Thymus (tissue), 11 donors: ENCODE measurements around the gene BARHL1. TPM values are rescaled to one million over a fixed set of nuclear protein-coding genes. Genes with fewer than 3 reads are reported as not detected.

Source experiments
- DNase-seq, 9 donors: peaks; one replicate each; pipeline ENCODE4 v3.0.0-alpha.2; 2013; ENCODE audit warnings: low spot score in 9 of 9, low read depth in 6 of 9, missing footprints in 1 of 9
- H3K27ac ChIP-seq, 2 donors: one replicate each; pipeline ENCODE4 v1.5.1; 2013; ENCODE audit warnings: control low read depth in 1 of 2, low read depth in 1 of 2, low read length in 1 of 2, mild to moderate bottlenecking in 1 of 2, moderate library complexity in 1 of 2
- H3K27me3 ChIP-seq, 2 donors: one replicate each; pipeline ENCODE4 v1.5.1; 2013; ENCODE audit warnings: low read length in 1 of 2; ENCODE audit not compliant: control insufficient read depth in 2 of 2, insufficient read depth in 1 of 2
- H3K36me3 ChIP-seq, 2 donors: one replicate each; pipeline ENCODE4 v1.5.1; 2013; ENCODE audit warnings: low read length in 1 of 2, mild to moderate bottlenecking in 1 of 2, moderate library complexity in 1 of 2; ENCODE audit not compliant: control insufficient read depth in 2 of 2, insufficient read depth in 2 of 2
- H3K4me1 ChIP-seq, 2 donors: one replicate each; pipeline ENCODE4 v1.5.1; 2013; ENCODE audit warnings: low read length in 2 of 2; ENCODE audit not compliant: control insufficient read depth in 2 of 2, insufficient read depth in 2 of 2
- H3K4me3 ChIP-seq, 2 donors: one replicate each; pipeline ENCODE4 v1.5.1; 2013; ENCODE audit warnings: low read length in 2 of 2, control low read depth in 1 of 2, mild to moderate bottlenecking in 1 of 2
- H3K9me3 ChIP-seq, 2 donors: one replicate each; pipeline ENCODE4 v1.5.1; 2013; ENCODE audit warnings: low read length in 1 of 2, mild to moderate bottlenecking in 1 of 2; ENCODE audit not compliant: control insufficient read depth in 2 of 2, insufficient read depth in 1 of 2
- WGBS: extraction: QIAGEN DNeasy Blood & Tissue Kit; methylation state at CpG from one replicate; pipeline ENCODE4 v1.1.7; 2013; 5-methylcytosine and 5-hydroxymethylcytosine counted together
- polyA plus RNA-seq: library from polyadenylated mRNA; stranded (reverse); fragments of 200-250 nt; gene quantifications from one replicate; pipeline ENCODE4 v1.2.3, GENCODE V29; 2013
- total RNA-seq: library from RNA; stranded (reverse); fragments of 120-200 nt; gene quantifications from one replicate; pipeline ENCODE4 v1.2.4, GENCODE V29; 2013
- donor health status: healthy.

The BARHL1 gene
- total and polyA plus RNA-seq, 2 donors: 0.11 TPM; not detected in 1

DNA sequence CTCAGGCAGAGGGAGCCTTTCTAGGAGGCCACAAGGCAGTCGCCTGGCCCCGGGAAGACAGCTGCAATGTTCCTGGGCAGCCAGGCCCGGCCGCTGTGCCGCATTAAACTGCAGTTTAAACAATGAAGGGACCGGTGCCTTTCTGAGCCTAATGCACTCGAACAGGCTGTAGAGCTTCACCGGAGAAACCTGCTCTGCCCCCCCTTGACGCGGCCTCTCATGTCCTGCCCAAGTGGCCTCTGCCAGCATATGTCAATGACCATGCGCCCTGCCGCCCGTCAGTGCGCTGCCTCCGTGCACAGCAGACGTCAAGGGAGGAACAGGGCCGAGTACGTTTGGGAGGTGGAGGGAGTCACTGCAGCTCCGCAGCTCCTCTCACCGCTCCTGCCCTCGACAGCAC lies 38.4 kb upstream of the BARHL1 start:
- Histone ChIP-seq H3K27me3 (peaks cover 0 to 53% of the 10 kb centered on the region in 2 donors), H3K4me1 (peaks cover 0 to 10% of the 10 kb centered on the region in 2 donors), H3K36me3 (no peaks in the 10 kb centered on the region), H3K9me3 (no peaks in the 10 kb centered on the region), H3K27ac (no peak overlapping the region), H3K4me3 (no peak overlapping the region)
- DNase-seq: no peak
- 73% methylated on average over 21 of the region's 21 CpGs for WGBS

DNA sequence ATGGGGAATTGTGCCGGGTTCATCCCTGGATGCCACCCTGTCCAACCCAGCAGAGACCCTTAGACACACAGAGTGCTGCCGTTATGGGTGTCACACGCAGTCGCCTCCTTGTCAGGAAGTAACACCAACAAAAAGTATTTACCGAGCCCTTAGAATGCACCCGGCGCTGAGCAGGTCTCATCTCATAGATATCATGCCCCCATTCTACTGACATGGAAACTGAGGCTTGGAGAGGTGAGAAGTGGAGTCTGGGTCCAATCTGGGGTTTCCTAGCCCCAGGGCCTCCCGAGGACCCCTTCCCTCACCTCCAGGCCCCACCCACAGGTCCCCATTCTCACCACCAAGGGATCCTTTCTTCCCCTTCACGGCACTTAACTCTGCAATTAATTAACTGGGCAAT lies 36.8 kb upstream of the BARHL1 start:
- WGBS: 89% methylated on average over 9 of the region's 9 CpGs
- Histone ChIP-seq H3K36me3 (no peaks in the 10 kb centered on the region), H3K27ac (no peak overlapping the region), H3K4me1 (peaks cover 0 to 10% of the 10 kb centered on the region in 2 donors), H3K27me3 (peaks cover 0 to 62% of the 10 kb centered on the region in 2 donors), H3K9me3 (no peaks in the 10 kb centered on the region), H3K4me3 (no peak overlapping the region)
- no peak for DNase-seq

GRCh38 chr9:132546148-132547051 lies 36.0 kb upstream of the BARHL1 start:
- peak in 3 of 9 donors; percentile 6 to 37 (median 11) for DNase-seq
- Histone ChIP-seq H3K36me3 (no peaks in the 10 kb centered on the region), H3K27me3 (peaks cover 0 to 62% of the 10 kb centered on the region in 2 donors), H3K9me3 (no peaks in the 10 kb centered on the region), H3K4me3 (no peak overlapping the region), H3K27ac (no peak overlapping the region), H3K4me1 (peaks cover 0 to 10% of the 10 kb centered on the region in 2 donors)
- 4% methylated on average over 27 of the region's 27 CpGs for WGBS

DNA sequence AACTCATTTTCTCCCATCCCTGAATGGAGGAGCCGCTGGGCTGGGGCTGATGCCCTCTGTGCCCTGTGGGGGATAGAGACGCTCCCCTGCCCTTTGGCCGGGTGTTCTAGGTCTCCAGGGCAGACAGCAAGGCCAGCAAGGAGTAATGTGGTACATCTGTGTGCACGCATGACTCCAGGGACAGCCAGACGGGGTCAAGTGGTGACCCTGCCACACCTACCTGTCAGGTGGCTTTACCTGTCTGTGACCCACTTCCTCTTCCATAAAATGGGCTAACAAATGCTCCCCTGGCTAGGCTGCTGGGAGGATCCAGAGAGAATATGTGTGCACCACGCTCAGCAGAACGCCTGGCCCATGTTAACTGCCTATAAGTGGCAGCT lies 35.4 kb upstream of the BARHL1 start:
- WGBS: 90% methylated on average over 7 of the region's 7 CpGs
- no peak for DNase-seq
- no peaks in the 10 kb centered on the region for H3K9me3 ChIP-seq
- peaks cover 0 to 10% of the 10 kb centered on the region in 2 donors for H3K4me1 ChIP-seq
- H3K4me3 ChIP-seq: no peak overlapping the region
- H3K36me3 ChIP-seq: no peaks in the 10 kb centered on the region
- no peak overlapping the region for H3K27ac ChIP-seq
- peaks cover 0 to 69% of the 10 kb centered on the region in 2 donors for H3K27me3 ChIP-seq

GRCh38 chr9:132547436-132547835 lies 35.0 kb upstream of the BARHL1 start:
- 94% methylated on average over 13 of the region's 13 CpGs for WGBS
- H3K36me3 ChIP-seq: no peaks in the 10 kb centered on the region
- peaks cover 0 to 10% of the 10 kb centered on the region in 2 donors for H3K4me1 ChIP-seq
- no peak for DNase-seq
- H3K27me3 ChIP-seq: peaks cover 0 to 67% of the 10 kb centered on the region in 2 donors
- no peaks in the 10 kb centered on the region for H3K9me3 ChIP-seq
- no peak overlapping the region for H3K27ac ChIP-seq
- no peak overlapping the region for H3K4me3 ChIP-seq

DNA sequence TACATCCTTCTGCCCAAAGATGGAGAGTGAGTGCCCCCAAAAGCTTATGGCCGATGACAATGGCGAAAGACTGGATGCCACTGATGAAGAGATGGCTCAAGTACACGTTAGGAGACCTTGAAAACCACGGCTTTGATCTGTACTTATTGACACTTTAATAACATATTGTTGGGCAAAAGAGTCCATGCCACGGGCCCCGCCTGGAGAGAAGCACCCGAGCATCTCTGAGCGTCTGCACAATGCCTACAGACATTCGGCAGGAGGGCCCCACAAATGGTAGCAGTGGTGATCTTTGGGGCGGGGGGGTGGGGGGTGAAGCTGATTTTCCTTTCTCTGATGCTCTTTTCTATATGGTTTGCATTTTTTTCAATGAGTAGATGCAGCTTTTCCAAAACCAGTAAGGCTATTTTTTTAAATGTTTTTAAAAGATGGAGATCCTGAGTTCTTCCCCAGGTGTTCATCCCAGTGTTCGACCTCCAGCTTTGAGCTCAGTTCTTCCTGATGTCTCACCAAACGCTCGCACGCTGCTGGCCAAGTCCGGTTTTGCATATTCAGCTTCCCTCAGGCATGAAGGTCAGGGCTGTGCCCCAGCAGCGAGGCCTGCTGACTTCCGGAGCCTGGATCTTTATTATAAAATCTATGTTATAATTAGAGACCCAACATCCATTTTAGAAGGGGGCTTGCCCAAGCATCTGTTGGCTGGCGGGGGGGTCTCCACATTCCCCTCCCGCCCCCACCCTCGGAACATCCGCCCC lies 34.3 kb upstream of the BARHL1 start:
- Histone ChIP-seq H3K9me3 (no peaks in the 10 kb centered on the region), H3K4me3 (no peak overlapping the region), H3K4me1 (peaks cover 0 to 10% of the 10 kb centered on the region in 2 donors), H3K36me3 (no peaks in the 10 kb centered on the region), H3K27ac (no peak overlapping the region), H3K27me3 (peaks cover 0 to 62% of the 10 kb centered on the region in 2 donors)
- WGBS: 89% methylated on average over 21 of the region's 21 CpGs
- DNase-seq: no peak

- peaks cover 0 to 54% of the 10 kb centered on the region in 2 donors for H3K27me3 ChIP-seq
- H3K36me3 ChIP-seq: no peaks in the 10 kb centered on the region
- WGBS: 83% methylated on average over 17 of the region's 17 CpGs
- H3K9me3 ChIP-seq: no peaks in the 10 kb centered on the region
- H3K27ac ChIP-seq: no peak overlapping the region
- H3K4me3 ChIP-seq: no peak overlapping the region
- DNase-seq: no peak
- H3K4me1 ChIP-seq: peaks cover 0 to 10% of the 10 kb centered on the region in 2 donors
These were observed 33.4 kb upstream of the BARHL1 start for GRCh38 chr9:132548751-132549640.

GRCh38 chr9:132551556-132551955 lies 30.9 kb upstream of the BARHL1 start:
- no peak for DNase-seq
- Histone ChIP-seq H3K4me1 (peaks cover 0 to 3% of the 10 kb centered on the region in 2 donors), H3K36me3 (no peaks in the 10 kb centered on the region), H3K9me3 (no peaks in the 10 kb centered on the region), H3K4me3 (no peak overlapping the region), H3K27ac (no peak overlapping the region), H3K27me3 (peaks cover 0 to 45% of the 10 kb centered on the region in 2 donors)
- 91% methylated on average over 13 of the region's 13 CpGs for WGBS
